Trophoblast cell (in vitro differentiated cells and primary cell): ENCODE data around the gene NXT2.

ENCODE experiments used
- DNase-seq, 2 donors: peaks; one replicate each; pipeline ENCODE4 v3.0.0-alpha.2; 2016
- H2AFZ ChIP-seq: 2 replicates; pipeline ENCODE4 v1.6.1; 2013; ENCODE audit warnings: low read length, moderate library complexity, mild to moderate bottlenecking; ENCODE audit not compliant: insufficient read depth, poor library complexity
- H2AK5ac ChIP-seq: 2 replicates; pipeline ENCODE4 v1.6.1; 2013; ENCODE audit warnings: mild to moderate bottlenecking, low read length
- H2BK120ac ChIP-seq: 2 replicates; pipeline ENCODE4 v1.6.1; 2013; ENCODE audit warnings: low read length, mild to moderate bottlenecking, moderate library complexity; ENCODE audit not compliant: insufficient read depth, poor library complexity
- H2BK12ac ChIP-seq: 2 replicates; pipeline ENCODE4 v1.6.1; 2013; ENCODE audit warnings: mild to moderate bottlenecking, low read length, moderate library complexity
- H2BK5ac ChIP-seq: 2 replicates; pipeline ENCODE4 v1.6.1; 2013; ENCODE audit warnings: low read length, low read depth, moderate library complexity, mild to moderate bottlenecking; ENCODE audit not compliant: poor library complexity
- H3K14ac ChIP-seq: 2 replicates; pipeline ENCODE4 v1.6.1; 2013; ENCODE audit warnings: mild to moderate bottlenecking, low read length
- H3K18ac ChIP-seq: 2 replicates; pipeline ENCODE4 v1.6.1; 2013; ENCODE audit warnings: mild to moderate bottlenecking, low read length
- H3K23ac ChIP-seq: 2 replicates; pipeline ENCODE4 v1.6.1; 2013; ENCODE audit warnings: low read length
- H3K27ac ChIP-seq: 2 replicates; pipeline ENCODE4 v1.5.1; 2013; ENCODE audit warnings: low read depth, mild to moderate bottlenecking, inconsistent platforms, low read length, moderate library complexity
- H3K27me3 ChIP-seq: 2 replicates; pipeline ENCODE4 v1.6.1; 2013; ENCODE audit warnings: inconsistent platforms, mild to moderate bottlenecking, low read length, moderate library complexity; ENCODE audit not compliant: insufficient read depth
- H3K36me3 ChIP-seq, 2 experiments: 1 replicate in 1 of 2; 2 replicates in 1 of 2; pipeline ENCODE4 v1.6.1; 2013; ENCODE audit warnings: low read length in 2 of 2, mild to moderate bottlenecking in 2 of 2, moderate library complexity in 1 of 2; ENCODE audit not compliant: insufficient read depth in 2 of 2, control insufficient read depth in 1 of 2
- H3K4ac ChIP-seq: 2 replicates; pipeline ENCODE4 v1.6.1; 2013; ENCODE audit warnings: low read depth, mild to moderate bottlenecking, low read length, moderate library complexity
- H3K4me1 ChIP-seq, 2 experiments: 1 replicate in 1 of 2; 2 replicates in 1 of 2; pipeline ENCODE4 v1.6.1; 2013; ENCODE audit warnings: low read length in 2 of 2, mild to moderate bottlenecking in 2 of 2, moderate library complexity in 1 of 2; ENCODE audit not compliant: insufficient read depth in 2 of 2, control insufficient read depth in 1 of 2
- H3K4me2 ChIP-seq: 2 replicates; pipeline ENCODE4 v1.6.1; 2013; ENCODE audit warnings: inconsistent platforms, mild to moderate bottlenecking, low read length, moderate library complexity
- H3K4me3 ChIP-seq: 2 replicates; pipeline ENCODE4 v1.5.1; 2013; ENCODE audit warnings: mild to moderate bottlenecking, low read depth, low read length, inconsistent platforms
- H3K79me1 ChIP-seq: one replicate; pipeline ENCODE4 v1.6.1; 2013; ENCODE audit warnings: low read length
- H3K79me2 ChIP-seq: 2 replicates; pipeline ENCODE4 v1.6.1; 2013; ENCODE audit warnings: low read length, mild to moderate bottlenecking; ENCODE audit not compliant: control insufficient read depth, insufficient read depth, poor library complexity
- H3K9ac ChIP-seq: 2 replicates; pipeline ENCODE4 v1.6.1; 2013; ENCODE audit warnings: mild to moderate bottlenecking, low read length
- H3K9me3 ChIP-seq: 2 replicates; pipeline ENCODE4 v1.6.1; 2013; ENCODE audit warnings: low read depth, mild to moderate bottlenecking, control low read depth, inconsistent platforms, low read length; ENCODE audit not compliant: insufficient read depth
- H4K12ac ChIP-seq: 2 replicates; pipeline ENCODE4 v1.6.1; 2013; ENCODE audit warnings: low read depth, mild to moderate bottlenecking, low read length, moderate library complexity
- H4K8ac ChIP-seq: 2 replicates; pipeline ENCODE4 v1.6.1; 2013; ENCODE audit warnings: low read depth, mild to moderate bottlenecking, low read length, moderate library complexity
- H4K91ac ChIP-seq: one replicate; pipeline ENCODE4 v1.6.1; 2013; ENCODE audit warnings: low read depth, mild to moderate bottlenecking, low read length, moderate library complexity
- WGBS: extraction: QIAGEN DNeasy Blood & Tissue Kit; methylation state at CpG from one replicate; pipeline ENCODE4 v1.1.7; 2013; ENCODE audit warnings: missing lambda C conversion rate; ENCODE audit not compliant: insufficient read length, insufficient coverage; ENCODE audit errors: extremely low coverage; 5-methylcytosine and 5-hydroxymethylcytosine counted together

Gene NXT2

DNA sequence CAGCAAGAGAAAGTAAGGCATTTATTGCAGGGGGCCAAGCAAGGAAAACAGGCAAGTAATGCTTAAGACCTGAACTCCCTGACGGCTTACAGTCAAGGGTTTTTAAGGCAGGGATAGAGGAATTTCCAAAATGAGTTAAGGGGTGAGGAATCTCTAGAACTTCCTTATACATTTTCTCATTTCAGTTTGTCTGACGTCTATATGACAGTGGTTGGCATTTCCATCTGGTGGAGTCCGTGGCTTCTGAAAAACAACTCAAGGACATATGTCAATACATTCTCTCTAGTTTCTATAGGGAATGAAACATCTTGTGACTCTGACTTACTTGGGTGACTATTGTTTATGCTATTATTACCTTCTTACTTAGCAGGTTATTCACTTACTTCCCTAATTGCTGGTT is 35.5 kb upstream of the NXT2 start:
- no peaks in the 10 kb centered on the region for H3K79me1 ChIP-seq

GRCh38 chrX:109508915-109509314 is 27.7 kb upstream of the NXT2 start:
- Histone ChIP-seq H2BK5ac (no peak overlapping the region), H4K12ac (no peak overlapping the region), H2BK120ac (no peak overlapping the region), H3K36me3 (no peaks in the 10 kb centered on the region), H4K91ac (no peak overlapping the region), H3K23ac (no peak overlapping the region), H2BK12ac (no peak overlapping the region), H3K27me3 (no peaks in the 10 kb centered on the region), H3K9ac (no peak overlapping the region), H3K79me1 (no peaks in the 10 kb centered on the region), H3K79me2 (no peaks in the 10 kb centered on the region), H3K4me2 (no peak overlapping the region), H2AFZ (no peak overlapping the region), H3K4me1 (no peaks in the 10 kb centered on the region), H4K8ac (no peak overlapping the region), H3K18ac (no peak overlapping the region), H3K27ac (no peak overlapping the region), H3K9me3 (no peaks in the 10 kb centered on the region), H3K4ac (no peak overlapping the region), H2AK5ac (no peak overlapping the region), H3K14ac (no peak overlapping the region), H3K4me3 (no peak overlapping the region)
- no peak for DNase-seq

More for the DNA sequence above, 35.5 kb upstream of the NXT2 start:
- H3K27me3 ChIP-seq = no peaks in the 10 kb centered on the region
- peak in 1 of 2 donors; percentile 46 for DNase-seq
- H2AK5ac ChIP-seq = no peak overlapping the region
- H3K18ac ChIP-seq = no peak overlapping the region
- no CpG with 5 or more reads among the region's 3 CpGs for WGBS
- H3K4ac ChIP-seq = no peak overlapping the region
- H3K9me3 ChIP-seq = no peaks in the 10 kb centered on the region
- no peak overlapping the region for H3K4me3 ChIP-seq
- no peak overlapping the region for H2AFZ ChIP-seq
- H3K79me2 ChIP-seq = no peaks in the 10 kb centered on the region
- H3K14ac ChIP-seq = no peak overlapping the region
- no peak overlapping the region for H3K27ac ChIP-seq
- H2BK120ac ChIP-seq = no peak overlapping the region
- H2BK12ac ChIP-seq = no peak overlapping the region
- H3K9ac ChIP-seq = no peak overlapping the region
- no peak overlapping the region for H4K12ac ChIP-seq
- H3K4me2 ChIP-seq = no peak overlapping the region
- H4K91ac ChIP-seq = peak overlapping the region; percentile 24
- no peaks in the 10 kb centered on the region for H3K36me3 ChIP-seq
- no peak overlapping the region for H4K8ac ChIP-seq
- H3K23ac ChIP-seq = no peak overlapping the region
- H3K4me1 ChIP-seq = no peaks in the 10 kb centered on the region
- H2BK5ac ChIP-seq = no peak overlapping the region

DNA sequence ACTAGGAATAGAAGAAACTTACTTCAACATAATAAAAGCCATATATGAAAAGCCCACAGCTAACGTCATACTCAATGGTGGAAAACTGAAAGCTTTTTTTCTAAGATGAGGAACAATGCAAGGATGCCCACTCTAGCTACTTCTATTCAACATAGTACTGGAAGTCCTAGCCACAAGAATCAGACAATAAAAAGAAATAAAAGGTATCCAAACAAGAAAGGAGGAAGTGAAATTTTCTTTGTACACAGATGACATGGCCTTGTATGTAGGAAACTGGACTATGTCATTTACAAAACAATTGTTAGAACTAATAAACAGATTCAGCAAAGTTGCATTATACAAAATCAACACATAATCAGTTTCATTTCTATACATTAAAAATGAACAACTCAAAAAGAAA is 25.5 kb upstream of the NXT2 start:
- DNase-seq = no peak
- no peak overlapping the region for H3K23ac ChIP-seq
- no peak overlapping the region for H3K4me3 ChIP-seq
- no peaks in the 10 kb centered on the region for H3K4me1 ChIP-seq
- H3K27ac ChIP-seq = no peak overlapping the region
- H3K36me3 ChIP-seq = no peaks in the 10 kb centered on the region
- no peak overlapping the region for H2BK120ac ChIP-seq
- no peak overlapping the region for H4K91ac ChIP-seq
- no peak overlapping the region for H3K4me2 ChIP-seq
- H3K9me3 ChIP-seq = no peaks in the 10 kb centered on the region
- H3K79me2 ChIP-seq = no peaks in the 10 kb centered on the region
- no peaks in the 10 kb centered on the region for H3K27me3 ChIP-seq
- H3K18ac ChIP-seq = no peak overlapping the region
- no peak overlapping the region for H2BK12ac ChIP-seq
- H3K79me1 ChIP-seq = no peaks in the 10 kb centered on the region
- no peak overlapping the region for H2AK5ac ChIP-seq
- H4K8ac ChIP-seq = no peak overlapping the region
- no peak overlapping the region for H3K9ac ChIP-seq
- H3K4ac ChIP-seq = no peak overlapping the region
- H2BK5ac ChIP-seq = no peak overlapping the region
- H3K14ac ChIP-seq = no peak overlapping the region
- H4K12ac ChIP-seq = no peak overlapping the region
- no CpG with 5 or more reads among the region's 1 CpG for WGBS
- no peak overlapping the region for H2AFZ ChIP-seq

DNA sequence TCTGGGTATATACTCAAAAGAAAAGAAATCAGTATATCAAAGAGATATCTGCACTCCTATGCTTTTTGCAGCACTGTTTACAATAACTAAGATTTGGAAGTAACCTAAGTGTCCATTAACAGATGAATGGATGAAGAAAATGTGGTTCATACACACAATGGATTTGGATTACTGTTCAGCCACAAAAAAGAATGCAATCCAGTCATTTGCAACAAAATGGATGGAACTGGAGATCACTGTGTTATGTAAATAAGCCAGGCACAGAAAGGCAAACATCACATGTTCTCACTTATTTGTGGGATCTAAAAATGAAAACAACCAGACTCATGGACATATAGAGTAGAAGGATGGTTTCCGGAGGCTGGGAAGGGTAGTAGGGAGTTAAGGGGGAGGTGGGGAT is 17.6 kb upstream of the NXT2 start:
- H4K12ac ChIP-seq = no peak overlapping the region
- no peak overlapping the region for H2BK120ac ChIP-seq
- H3K27me3 ChIP-seq = no peaks in the 10 kb centered on the region
- no peaks in the 10 kb centered on the region for H3K9me3 ChIP-seq
- H3K9ac ChIP-seq = no peak overlapping the region
- no peak overlapping the region for H4K8ac ChIP-seq
- no peaks in the 10 kb centered on the region for H3K79me2 ChIP-seq
- H3K4me2 ChIP-seq = no peak overlapping the region
- no peak overlapping the region for H3K14ac ChIP-seq
- no peak overlapping the region for H3K4ac ChIP-seq
- H2BK5ac ChIP-seq = no peak overlapping the region
- no peak overlapping the region for H2AK5ac ChIP-seq
- H3K4me1 ChIP-seq = no peaks in the 10 kb centered on the region
- H3K23ac ChIP-seq = no peak overlapping the region
- no peaks in the 10 kb centered on the region for H3K79me1 ChIP-seq
- WGBS = no CpG with 5 or more reads among the region's 1 CpG
- no peak overlapping the region for H2BK12ac ChIP-seq
- H3K18ac ChIP-seq = no peak overlapping the region
- no peak overlapping the region for H4K91ac ChIP-seq
- no peaks in the 10 kb centered on the region for H3K36me3 ChIP-seq
- DNase-seq = no peak
- H3K4me3 ChIP-seq = no peak overlapping the region
- no peak overlapping the region for H3K27ac ChIP-seq
- no peak overlapping the region for H2AFZ ChIP-seq
